Activated T-cell treated with anti-CD3 and anti-CD28 coated beads, Interleukin-2, amount 50 U/mL, for 72 hours (primary cell): Measurements from ENCODE around the gene APP. TPM values are rescaled to one million over a fixed set of nuclear protein-coding genes. Genes with fewer than 3 reads are reported as not detected.

Experiments
- ATAC-seq, 2 donors: fragments of 150-1000 bp; cut with Tn5 transposase; replicated peaks in 1 of 2; 2 replicates each; pipeline ENCODE4 v1.10.0; 2021; ENCODE audit warnings: moderate library complexity in 2 of 2, mild to moderate bottlenecking in 1 of 2
- DNase-seq, 2 donors: peaks; one replicate each; pipeline ENCODE4 v3.0.0; 2021 to 2022; ENCODE audit warnings: mixed read lengths in 1 of 2
- H3K27ac Mint-ChIP-seq: one replicate; pipeline ENCODE4 v1.8.0; 2022; ENCODE audit warnings: mild to moderate bottlenecking, moderate library complexity, mixed read lengths
- H3K27me3 Mint-ChIP-seq: one replicate; pipeline ENCODE4 v1.8.0; 2022; ENCODE audit warnings: low read depth, mixed read lengths
- H3K36me3 Mint-ChIP-seq, 2 donors: one replicate each; pipeline ENCODE4 v1.8.0; 2022; ENCODE audit warnings: mixed read lengths in 2 of 2, mild to moderate bottlenecking in 1 of 2; ENCODE audit not compliant: insufficient read depth in 2 of 2
- H3K4me1 Mint-ChIP-seq: one replicate; pipeline ENCODE4 v1.8.0; 2022; ENCODE audit warnings: low read depth, mixed read lengths
- H3K4me3 Mint-ChIP-seq, 2 donors: one replicate each; pipeline ENCODE4 v1.8.0; 2022; ENCODE audit warnings: mild to moderate bottlenecking in 2 of 2, mixed read lengths in 2 of 2, moderate library complexity in 2 of 2
- H3K9me3 Mint-ChIP-seq, 2 donors: one replicate each; pipeline ENCODE4 v1.8.0; 2022; ENCODE audit warnings: mixed read lengths in 2 of 2
- total RNA-seq, 2 donors: library from RNA; stranded (reverse); gene quantifications; one replicate each; pipeline ENCODE4 v1.2.3, GENCODE V29; 2022

APP gene
- total RNA-seq, 2 donors from 2014 or later = 37.2 to 45.0 TPM

- Mint-ChIP-seq H3K4me1 (no peaks in the 10 kb centered on the region), H3K9me3 (no peaks in the 10 kb centered on the region), H3K4me3 (no peak overlapping the region), H3K27ac (peak overlapping the region; percentile 33), H3K27me3 (no peaks in the 10 kb centered on the region), H3K36me3 (peaks cover 0 to 1% of the 10 kb centered on the region in 2 donors)
- no peak for ATAC-seq
- no peak for DNase-seq
These were observed 264.0 kb downstream of the APP start for GRCh38 chr21:25906587-25906986.

- ATAC-seq (no peak), DNase-seq (no peak)
- H3K36me3 Mint-ChIP-seq = peaks cover 0 to 1% of the 10 kb centered on the region in 2 donors
- no peak overlapping the region for H3K27ac Mint-ChIP-seq
- no peaks in the 10 kb centered on the region for H3K27me3 Mint-ChIP-seq
- no peak overlapping the region for H3K4me3 Mint-ChIP-seq
- no peaks in the 10 kb centered on the region for H3K4me1 Mint-ChIP-seq
- no peaks in the 10 kb centered on the region for H3K9me3 Mint-ChIP-seq
These were observed 265.4 kb downstream of the APP start for GRCh38 chr21:25905126-25905525.

DNA sequence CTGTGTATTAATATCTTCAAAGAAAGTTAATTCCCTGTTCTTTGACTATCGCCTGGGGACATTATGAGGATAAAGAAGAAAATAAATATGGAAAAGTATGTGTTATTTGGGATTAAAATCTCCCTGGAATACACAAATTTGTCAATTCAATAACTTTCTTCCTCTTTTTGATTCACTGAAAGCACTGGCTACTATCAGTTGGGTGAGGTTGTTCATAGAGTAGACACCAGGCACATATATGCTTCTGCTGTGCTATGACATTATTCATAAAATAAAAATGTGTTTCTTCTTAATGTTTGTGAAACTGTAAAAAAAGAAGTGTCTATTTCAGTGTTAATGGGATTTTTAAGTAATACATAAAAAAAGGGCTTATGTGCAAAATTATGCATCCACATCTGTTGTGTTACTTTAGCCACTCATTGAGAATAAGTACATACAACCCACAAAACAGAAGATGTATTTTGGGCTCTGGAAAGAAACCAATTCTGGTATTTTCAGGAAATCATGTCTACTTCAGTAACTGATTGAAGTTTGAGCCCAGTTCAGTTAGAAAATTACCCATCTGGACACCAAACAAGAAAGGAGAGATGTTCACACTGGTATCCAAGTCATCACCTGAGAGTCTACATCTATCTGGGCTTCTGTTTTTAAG, 266.4 kb downstream of the APP start:
- ATAC-seq (no peak), DNase-seq (no peak)
- Mint-ChIP-seq H3K36me3 (peaks cover 0 to 1% of the 10 kb centered on the region in 2 donors), H3K4me3 (no peak overlapping the region), H3K9me3 (no peaks in the 10 kb centered on the region), H3K27ac (no peak overlapping the region), H3K4me1 (no peaks in the 10 kb centered on the region), H3K27me3 (no peaks in the 10 kb centered on the region)

- H3K9me3 Mint-ChIP-seq = no peaks in the 10 kb centered on the region
- ATAC-seq (peak in 1 of 2 donors; percentile 26), DNase-seq (no peak)
- H3K27ac Mint-ChIP-seq = no peak overlapping the region
- H3K4me3 Mint-ChIP-seq = no peak overlapping the region
- peaks cover 0 to 1% of the 10 kb centered on the region in 2 donors for H3K36me3 Mint-ChIP-seq
- H3K4me1 Mint-ChIP-seq = no peaks in the 10 kb centered on the region
- H3K27me3 Mint-ChIP-seq = no peaks in the 10 kb centered on the region
These were observed 267.0 kb downstream of the APP start for GRCh38 chr21:25903607-25904006.

- Mint-ChIP-seq H3K9me3 (no peaks in the 10 kb centered on the region), H3K27ac (no peak overlapping the region), H3K4me1 (peaks cover 10% of the 10 kb centered on the region), H3K36me3 (peaks cover 0 to 3% of the 10 kb centered on the region in 2 donors), H3K4me3 (no peak overlapping the region), H3K27me3 (no peaks in the 10 kb centered on the region)
- no peak for DNase-seq
- no peak for ATAC-seq
These were observed 269.1 kb downstream of the APP start for GRCh38 chr21:25901330-25901979.

DNA sequence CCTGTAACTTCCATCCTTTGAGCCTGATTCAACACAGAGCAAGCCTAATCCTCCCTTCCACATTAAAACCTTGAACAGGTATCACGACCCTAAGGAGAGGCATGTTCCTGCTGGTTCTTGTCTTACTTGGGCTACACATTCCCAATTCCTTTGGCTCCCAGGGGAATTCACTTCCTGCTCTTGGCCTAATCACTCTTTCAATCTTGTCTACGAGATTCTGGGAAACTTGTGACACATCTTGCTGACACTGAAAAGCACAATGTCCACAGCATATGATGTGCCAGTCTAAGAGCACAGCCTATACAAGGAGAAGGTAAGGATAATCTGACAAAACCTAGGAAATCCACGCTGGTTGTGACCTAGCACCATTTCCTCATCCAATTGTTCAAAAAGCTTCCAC, 271.9 kb downstream of the APP start:
- peaks cover 0 to 3% of the 10 kb centered on the region in 2 donors for H3K36me3 Mint-ChIP-seq
- H3K27ac Mint-ChIP-seq = no peak overlapping the region
- no peak for ATAC-seq
- no peaks in the 10 kb centered on the region for H3K27me3 Mint-ChIP-seq
- H3K4me1 Mint-ChIP-seq = peaks cover 13% of the 10 kb centered on the region
- no peak for DNase-seq
- no peaks in the 10 kb centered on the region for H3K9me3 Mint-ChIP-seq
- H3K4me3 Mint-ChIP-seq = no peak overlapping the region

- Mint-ChIP-seq H3K9me3 (no peaks in the 10 kb centered on the region), H3K36me3 (peaks cover 0 to 2% of the 10 kb centered on the region in 2 donors), H3K27ac (no peak overlapping the region), H3K27me3 (no peaks in the 10 kb centered on the region), H3K4me1 (peaks cover 13% of the 10 kb centered on the region), H3K4me3 (no peak overlapping the region)
- DNase-seq (no peak), ATAC-seq (no peak)
These were observed 273.2 kb downstream of the APP start for GRCh38 chr21:25897383-25897782.

DNA sequence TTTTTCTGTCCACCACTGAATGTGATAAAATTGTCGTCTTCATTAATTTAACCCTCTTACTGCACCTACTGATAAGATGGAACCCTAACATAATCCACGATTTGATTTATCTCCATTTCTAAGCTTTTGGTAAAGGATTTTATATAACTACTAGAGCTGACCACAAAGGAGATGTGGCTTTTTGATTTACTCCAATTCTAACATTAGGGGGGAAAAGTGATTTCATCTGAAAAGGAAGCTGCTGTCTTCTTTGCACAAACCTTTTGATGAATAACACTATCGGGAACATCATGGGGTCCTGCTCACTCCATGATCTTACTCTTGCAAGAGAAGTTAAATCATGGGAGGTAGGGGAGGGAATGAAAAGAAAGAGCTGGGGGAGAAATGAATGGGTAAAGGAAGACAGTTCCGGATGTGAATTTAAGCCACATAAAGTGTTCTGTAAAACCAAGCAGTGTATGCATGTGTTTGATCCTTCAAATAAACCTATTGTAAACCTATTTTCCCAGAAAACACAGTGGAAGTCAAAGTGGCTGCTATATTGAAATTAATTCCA, 274.0 kb downstream of the APP start:
- no peak for DNase-seq
- H3K27me3 Mint-ChIP-seq = no peaks in the 10 kb centered on the region

GRCh38 chr21:25895565-25896205, 274.9 kb downstream of the APP start:
- Mint-ChIP-seq H3K27me3 (no peaks in the 10 kb centered on the region), H3K4me1 (peaks cover 13% of the 10 kb centered on the region), H3K36me3 (peaks cover 0 to 6% of the 10 kb centered on the region in 2 donors), H3K4me3 (no peak overlapping the region), H3K9me3 (no peaks in the 10 kb centered on the region), H3K27ac (no peak overlapping the region)
- peak in 1 of 2 donors; percentile 5 for DNase-seq
- peak; percentile 50 to 51 for ATAC-seq

More for the DNA sequence above, 274.0 kb downstream of the APP start:
- Mint-ChIP-seq H3K36me3 (peaks cover 0 to 2% of the 10 kb centered on the region in 2 donors), H3K27ac (no peak overlapping the region), H3K9me3 (no peaks in the 10 kb centered on the region), H3K4me3 (no peak overlapping the region), H3K4me1 (peaks cover 13% of the 10 kb centered on the region)
- no peak for ATAC-seq

DNA sequence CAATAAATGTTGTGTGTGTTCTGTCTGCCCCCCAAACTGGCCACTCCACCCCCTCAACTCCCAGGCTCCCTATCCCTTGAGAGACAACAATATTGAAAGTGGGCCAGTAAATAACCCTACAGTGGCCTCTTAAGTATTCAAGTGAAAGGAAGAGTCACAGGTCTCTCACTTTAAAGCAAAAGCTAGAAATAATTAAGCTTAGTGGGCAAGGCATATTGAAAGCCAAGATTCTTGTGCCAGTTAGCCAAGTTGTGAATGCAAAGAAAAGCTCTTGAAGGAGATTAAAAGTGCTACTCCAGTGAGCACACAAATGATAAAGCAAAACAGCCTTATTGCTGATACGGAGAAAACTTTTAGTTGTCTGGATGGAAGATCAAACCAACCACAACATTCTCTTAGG, 277.4 kb downstream of the APP start:
- Mint-ChIP-seq H3K4me1 (peaks cover 13% of the 10 kb centered on the region), H3K4me3 (no peak overlapping the region), H3K36me3 (peaks cover 0 to 6% of the 10 kb centered on the region in 2 donors), H3K27me3 (no peaks in the 10 kb centered on the region), H3K9me3 (no peaks in the 10 kb centered on the region), H3K27ac (no peak overlapping the region)
- ATAC-seq = no peak
- no peak for DNase-seq

GRCh38 chr21:25891596-25891995, 279.0 kb downstream of the APP start:
- DNase-seq (no peak), ATAC-seq (no peak)
- Mint-ChIP-seq H3K27ac (no peak overlapping the region), H3K27me3 (no peaks in the 10 kb centered on the region), H3K9me3 (no peaks in the 10 kb centered on the region), H3K36me3 (peaks cover 0 to 5% of the 10 kb centered on the region in 2 donors), H3K4me3 (no peak overlapping the region), H3K4me1 (peaks cover 4% of the 10 kb centered on the region)

GRCh38 chr21:25890001-25890400, 280.6 kb downstream of the APP start:
- Mint-ChIP-seq H3K36me3 (peaks cover 0 to 5% of the 10 kb centered on the region in 2 donors), H3K4me3 (no peak overlapping the region), H3K27me3 (no peaks in the 10 kb centered on the region), H3K4me1 (no peaks in the 10 kb centered on the region), H3K27ac (no peak overlapping the region), H3K9me3 (no peaks in the 10 kb centered on the region)
- no peak for ATAC-seq
- no peak for DNase-seq

GRCh38 chr21:25888711-25889110, 281.9 kb downstream of the APP start:
- H3K27ac Mint-ChIP-seq = no peak overlapping the region
- DNase-seq (no peak), ATAC-seq (no peak)
- H3K27me3 Mint-ChIP-seq = no peaks in the 10 kb centered on the region
- H3K9me3 Mint-ChIP-seq = no peaks in the 10 kb centered on the region
- H3K4me3 Mint-ChIP-seq = no peak overlapping the region
- no peaks in the 10 kb centered on the region for H3K4me1 Mint-ChIP-seq
- H3K36me3 Mint-ChIP-seq = peaks cover 0 to 5% of the 10 kb centered on the region in 2 donors
